ENCODE data around the gene TFF2.

Gene TFF2

GRCh38 chr21:42321845-42322244, 28.9 kb downstream of the TFF2 start:
- H3K9me3 ChIP-seq (ENCODE audit: control insufficient read depth in 2 of 2, low read length in 2 of 2), result no peaks in the 10 kb centered on the region
- no peak overlapping the region for H3K4me3 ChIP-seq (ENCODE audit: low read length in 2 of 2)
- no peak overlapping the region for H3K9ac ChIP-seq (ENCODE audit: low read depth in 1 of 2, low read length in 2 of 2)
- peaks cover 0 to 4% of the 10 kb centered on the region in 2 donors for H3K27me3 ChIP-seq (ENCODE audit: control insufficient read depth in 2 of 2, insufficient read depth in 2 of 2, low read length in 2 of 2)
- no peaks in the 10 kb centered on the region for H3K36me3 ChIP-seq (ENCODE audit: control insufficient read depth in 2 of 2, insufficient read depth in 2 of 2, low read length in 2 of 2)
- H3K27ac ChIP-seq (ENCODE audit: low read depth in 2 of 2, low read length in 2 of 2), result no peak overlapping the region
- peaks cover 16 to 22% of the 10 kb centered on the region in 2 donors for H3K4me1 ChIP-seq (ENCODE audit: control insufficient read depth in 2 of 2, insufficient read depth in 2 of 2, low read length in 2 of 2)

- H3K4me1 ChIP-seq (ENCODE audit: control insufficient read depth in 2 of 2, insufficient read depth in 2 of 2, low read length in 2 of 2), result peaks cover 22 to 28% of the 10 kb centered on the region in 2 donors
- no peaks in the 10 kb centered on the region for H3K36me3 ChIP-seq (ENCODE audit: control insufficient read depth in 2 of 2, insufficient read depth in 2 of 2, low read length in 2 of 2)
- H3K27me3 ChIP-seq (ENCODE audit: control insufficient read depth in 2 of 2, insufficient read depth in 2 of 2, low read length in 2 of 2), result peaks cover 0 to 4% of the 10 kb centered on the region in 2 donors
- H3K4me3 ChIP-seq (ENCODE audit: low read length in 2 of 2), result no peak overlapping the region
- H3K9me3 ChIP-seq (ENCODE audit: control insufficient read depth in 2 of 2, low read length in 2 of 2), result no peaks in the 10 kb centered on the region
- no peak overlapping the region for H3K9ac ChIP-seq (ENCODE audit: low read depth in 1 of 2, low read length in 2 of 2)
- no peak overlapping the region for H3K27ac ChIP-seq (ENCODE audit: low read depth in 2 of 2, low read length in 2 of 2)
Observed at GRCh38 chr21:42321231-42321630, 29.6 kb downstream of the TFF2 start.

DNA sequence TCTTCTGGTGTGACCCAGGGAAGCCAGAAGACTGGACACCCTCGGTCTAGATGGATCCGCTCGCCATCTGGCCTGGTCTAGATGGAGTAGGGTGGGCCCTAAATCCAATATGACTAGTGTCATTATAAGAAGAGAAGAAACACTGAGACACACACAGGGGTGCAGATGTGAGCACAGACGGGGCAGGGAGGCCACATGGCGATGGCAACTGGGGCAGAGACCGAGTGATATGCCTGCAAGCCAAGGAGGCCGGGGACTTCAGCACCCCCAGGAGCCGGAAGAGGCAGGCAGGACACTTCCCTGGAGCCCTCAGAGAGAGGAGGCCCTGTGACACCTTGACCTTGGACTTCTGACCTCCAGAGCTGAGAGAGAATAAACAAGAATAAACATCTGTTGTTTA, 30.0 kb downstream of the TFF2 start:
- H3K27ac ChIP-seq (ENCODE audit: low read depth in 2 of 2, low read length in 2 of 2), result no peak overlapping the region
- H3K9ac ChIP-seq (ENCODE audit: low read depth in 1 of 2, low read length in 2 of 2), result no peak overlapping the region
- no peaks in the 10 kb centered on the region for H3K36me3 ChIP-seq (ENCODE audit: control insufficient read depth in 2 of 2, insufficient read depth in 2 of 2, low read length in 2 of 2)
- no peak overlapping the region for H3K4me3 ChIP-seq (ENCODE audit: low read length in 2 of 2)
- peaks cover 25 to 30% of the 10 kb centered on the region in 2 donors for H3K4me1 ChIP-seq (ENCODE audit: control insufficient read depth in 2 of 2, insufficient read depth in 2 of 2, low read length in 2 of 2)
- peaks cover 0 to 4% of the 10 kb centered on the region in 2 donors for H3K27me3 ChIP-seq (ENCODE audit: control insufficient read depth in 2 of 2, insufficient read depth in 2 of 2, low read length in 2 of 2)
- H3K9me3 ChIP-seq (ENCODE audit: control insufficient read depth in 2 of 2, low read length in 2 of 2), result no peaks in the 10 kb centered on the region

DNA sequence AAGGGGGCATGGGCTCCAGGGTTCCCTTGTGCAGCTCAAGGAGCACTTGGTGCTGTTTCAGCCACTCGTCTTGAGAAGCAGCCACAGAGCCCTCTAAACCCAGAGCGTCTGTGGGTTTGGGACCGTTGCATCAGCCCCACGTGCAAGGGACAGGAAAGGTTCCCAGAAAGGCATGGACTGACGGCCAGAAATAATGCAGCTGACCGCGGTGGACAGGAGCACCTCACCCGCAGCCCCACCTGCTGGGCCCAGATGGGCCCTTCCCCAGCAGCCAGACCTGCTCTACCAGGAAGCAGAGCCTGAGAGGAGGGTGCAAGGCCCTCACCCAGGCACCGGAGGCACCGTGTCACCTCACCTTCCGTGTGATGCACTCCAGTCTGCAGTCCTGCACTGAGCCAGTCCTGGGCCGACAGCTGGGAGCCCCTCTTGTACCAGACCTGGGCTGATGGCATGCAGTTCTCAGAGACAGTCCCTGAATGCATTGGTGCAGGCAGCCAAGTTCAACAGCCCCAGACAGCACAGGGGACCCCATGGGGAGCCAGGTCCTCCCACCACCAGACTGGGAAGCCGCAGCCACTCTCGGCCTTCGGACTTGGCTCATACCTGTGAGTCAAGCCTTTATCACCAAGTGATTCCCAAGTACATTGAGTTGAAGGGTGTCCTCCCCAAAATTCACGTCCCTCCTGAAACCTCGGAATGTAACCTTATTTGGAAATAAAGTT, 30.8 kb downstream of the TFF2 start:
- peaks cover 32 to 38% of the 10 kb centered on the region in 2 donors for H3K4me1 ChIP-seq (ENCODE audit: control insufficient read depth in 2 of 2, insufficient read depth in 2 of 2, low read length in 2 of 2)
- H3K9ac ChIP-seq (ENCODE audit: low read depth in 1 of 2, low read length in 2 of 2), result peak overlapping the region; percentile 3 to 5
- peak overlapping the region in 1 of 2 donors; percentile 3 for H3K4me3 ChIP-seq (ENCODE audit: low read length in 2 of 2)
- H3K9me3 ChIP-seq (ENCODE audit: control insufficient read depth in 2 of 2, low read length in 2 of 2), result no peaks in the 10 kb centered on the region
- H3K27ac ChIP-seq (ENCODE audit: low read depth in 2 of 2, low read length in 2 of 2), result peak overlapping the region; percentile 64 to 70
- H3K27me3 ChIP-seq (ENCODE audit: control insufficient read depth in 2 of 2, insufficient read depth in 2 of 2, low read length in 2 of 2), result peaks cover 0 to 4% of the 10 kb centered on the region in 2 donors
- no peaks in the 10 kb centered on the region for H3K36me3 ChIP-seq (ENCODE audit: control insufficient read depth in 2 of 2, insufficient read depth in 2 of 2, low read length in 2 of 2)

GRCh38 chr21:42319376-42319775, 31.4 kb downstream of the TFF2 start:
- peak overlapping the region; percentile 64 to 70 for H3K27ac ChIP-seq (ENCODE audit: low read depth in 2 of 2, low read length in 2 of 2)

GRCh38 chr21:42317826-42318746, 32.7 kb downstream of the TFF2 start:
- H3K36me3 ChIP-seq (ENCODE audit: control insufficient read depth in 2 of 2, insufficient read depth in 2 of 2, low read length in 2 of 2), result peaks cover 0 to 2% of the 10 kb centered on the region in 2 donors
- H3K4me3 ChIP-seq (ENCODE audit: low read length in 2 of 2), result peak overlapping the region; percentile 15 to 22
- peak overlapping the region; percentile 63 to 67 for H3K9ac ChIP-seq (ENCODE audit: low read depth in 1 of 2, low read length in 2 of 2)
- H3K9me3 ChIP-seq (ENCODE audit: control insufficient read depth in 2 of 2, low read length in 2 of 2), result no peaks in the 10 kb centered on the region
- peak overlapping the region; percentile 94 for H3K27ac ChIP-seq (ENCODE audit: low read depth in 2 of 2, low read length in 2 of 2)
- H3K4me1 ChIP-seq (ENCODE audit: control insufficient read depth in 2 of 2, insufficient read depth in 2 of 2, low read length in 2 of 2), result peaks cover 48 to 51% of the 10 kb centered on the region in 2 donors
- H3K27me3 ChIP-seq (ENCODE audit: control insufficient read depth in 2 of 2, insufficient read depth in 2 of 2, low read length in 2 of 2), result peaks cover 0 to 2% of the 10 kb centered on the region in 2 donors

More at GRCh38 chr21:42319376-42319775, 31.4 kb downstream of the TFF2 start:
- Histone ChIP-seq H3K36me3 (ENCODE audit: control insufficient read depth in 2 of 2, insufficient read depth in 2 of 2, low read length in 2 of 2) (no peaks in the 10 kb centered on the region), H3K9me3 (ENCODE audit: control insufficient read depth in 2 of 2, low read length in 2 of 2) (no peaks in the 10 kb centered on the region), H3K9ac (ENCODE audit: low read depth in 1 of 2, low read length in 2 of 2) (peak overlapping the region in 1 of 2 donors; percentile 3), H3K27me3 (ENCODE audit: control insufficient read depth in 2 of 2, insufficient read depth in 2 of 2, low read length in 2 of 2) (peaks cover 0 to 4% of the 10 kb centered on the region in 2 donors), H3K4me3 (ENCODE audit: low read length in 2 of 2) (peak overlapping the region in 1 of 2 donors; percentile 3), H3K4me1 (ENCODE audit: control insufficient read depth in 2 of 2, insufficient read depth in 2 of 2, low read length in 2 of 2) (peaks cover 37 to 41% of the 10 kb centered on the region in 2 donors)

GRCh38 chr21:42317341-42317741, 33.5 kb downstream of the TFF2 start:
- peaks cover 53 to 59% of the 10 kb centered on the region in 2 donors for H3K4me1 ChIP-seq (ENCODE audit: control insufficient read depth in 2 of 2, insufficient read depth in 2 of 2, low read length in 2 of 2)
- H3K36me3 ChIP-seq (ENCODE audit: control insufficient read depth in 2 of 2, insufficient read depth in 2 of 2, low read length in 2 of 2), result peaks cover 0 to 2% of the 10 kb centered on the region in 2 donors
- H3K27ac ChIP-seq (ENCODE audit: low read depth in 2 of 2, low read length in 2 of 2), result peak overlapping the region; percentile 94
- peak overlapping the region; percentile 36 to 48 for H3K4me3 ChIP-seq (ENCODE audit: low read length in 2 of 2)
- H3K27me3 ChIP-seq (ENCODE audit: control insufficient read depth in 2 of 2, insufficient read depth in 2 of 2, low read length in 2 of 2), result no peaks in the 10 kb centered on the region
- peak overlapping the region; percentile 63 to 67 for H3K9ac ChIP-seq (ENCODE audit: low read depth in 1 of 2, low read length in 2 of 2)
- H3K9me3 ChIP-seq (ENCODE audit: control insufficient read depth in 2 of 2, low read length in 2 of 2), result no peaks in the 10 kb centered on the region

DNA sequence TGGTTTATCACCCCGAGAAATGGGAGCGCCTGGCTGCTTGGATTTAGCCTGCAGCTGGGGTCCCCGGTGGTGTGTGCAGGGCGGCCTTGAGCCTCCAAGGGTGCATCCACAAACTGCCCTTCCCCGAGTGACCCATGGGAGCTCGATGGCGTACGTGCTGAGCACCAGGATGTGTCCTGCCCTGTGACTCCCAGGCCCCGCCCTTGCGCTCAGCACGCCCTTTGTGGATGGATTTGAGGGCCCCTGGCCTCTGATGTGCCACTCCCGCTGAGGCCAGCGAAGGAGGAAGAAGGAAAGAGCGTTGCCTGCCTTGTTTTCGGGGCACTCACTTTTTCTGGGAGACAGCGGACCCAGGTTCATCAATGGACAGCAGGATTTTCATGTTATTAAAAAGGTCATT, 33.9 kb downstream of the TFF2 start:
- H3K4me1 ChIP-seq (ENCODE audit: control insufficient read depth in 2 of 2, insufficient read depth in 2 of 2, low read length in 2 of 2), result peaks cover 53 to 63% of the 10 kb centered on the region in 2 donors
- no peaks in the 10 kb centered on the region for H3K27me3 ChIP-seq (ENCODE audit: control insufficient read depth in 2 of 2, insufficient read depth in 2 of 2, low read length in 2 of 2)
- no peaks in the 10 kb centered on the region for H3K9me3 ChIP-seq (ENCODE audit: control insufficient read depth in 2 of 2, low read length in 2 of 2)

DNA sequence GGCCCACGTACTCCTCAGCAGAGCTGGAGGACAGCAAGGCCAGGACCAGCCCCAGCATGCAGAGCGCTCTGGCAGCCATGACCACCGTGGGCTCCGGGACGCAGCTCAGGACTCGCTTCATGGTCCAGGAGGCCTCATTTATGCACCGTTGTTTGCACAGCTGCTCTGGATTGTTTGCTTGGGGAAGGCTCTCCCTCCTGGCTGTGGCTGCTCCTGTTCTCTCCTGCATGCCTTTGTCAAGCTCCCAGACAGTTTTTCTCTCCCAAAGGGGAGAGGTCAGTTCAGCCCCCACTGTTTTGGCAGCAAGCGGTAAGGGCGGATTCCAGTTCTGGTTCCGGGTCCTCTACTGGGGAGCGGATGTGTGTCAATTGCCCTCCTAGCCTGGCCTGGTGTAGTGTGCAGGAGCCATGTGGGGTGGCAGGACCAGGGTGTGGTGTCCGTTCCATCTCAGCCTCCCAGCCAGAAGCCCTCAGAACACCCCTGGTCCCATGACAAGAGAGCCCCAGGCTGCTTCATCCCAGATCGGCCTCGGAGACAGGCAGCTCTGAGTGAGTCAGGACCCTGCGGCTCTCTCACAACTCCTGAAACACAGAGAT, 35.4 kb downstream of the TFF2 start, which contains the start of gene TFF3:
TFF3 (minus strand) TSS at position 114 of the 596 bp plus-strand sequence; CDS start at position 79, 35 bp downstream.
- no peaks in the 10 kb centered on the region for H3K9me3 ChIP-seq (ENCODE audit: control insufficient read depth in 2 of 2, low read length in 2 of 2)
- peak within 1 kb of the TSS; percentile 94 for H3K27ac ChIP-seq (ENCODE audit: low read depth in 2 of 2, low read length in 2 of 2)
- H3K4me1 ChIP-seq (ENCODE audit: control insufficient read depth in 2 of 2, insufficient read depth in 2 of 2, low read length in 2 of 2), result peaks cover 53 to 76% of the 10 kb centered on the region in 2 donors
- H3K9ac ChIP-seq (ENCODE audit: low read depth in 1 of 2, low read length in 2 of 2), result peak within 1 kb of the TSS; percentile 43 to 67
- no peaks in the 10 kb centered on the region for H3K27me3 ChIP-seq (ENCODE audit: control insufficient read depth in 2 of 2, insufficient read depth in 2 of 2, low read length in 2 of 2)
- peak within 1 kb of the TSS; percentile 62 to 72 for H3K4me3 ChIP-seq (ENCODE audit: low read length in 2 of 2)
- H3K36me3 ChIP-seq (ENCODE audit: control insufficient read depth in 2 of 2, insufficient read depth in 2 of 2, low read length in 2 of 2), result peaks cover 0 to 2% of the 10 kb centered on the region in 2 donors

More for the DNA sequence above, 33.9 kb downstream of the TFF2 start:
- Histone ChIP-seq H3K4me3 (ENCODE audit: low read length in 2 of 2) (peak overlapping the region; percentile 36 to 48), H3K9ac (ENCODE audit: low read depth in 1 of 2, low read length in 2 of 2) (peak overlapping the region; percentile 61 to 67), H3K36me3 (ENCODE audit: control insufficient read depth in 2 of 2, insufficient read depth in 2 of 2, low read length in 2 of 2) (peaks cover 0 to 2% of the 10 kb centered on the region in 2 donors), H3K27ac (ENCODE audit: low read depth in 2 of 2, low read length in 2 of 2) (peak overlapping the region; percentile 94)

Data from mucosa of rectum (tissue), 2 donors.